IMR-90 (cell line): ENCODE measurements around the gene FRY. TPM values are rescaled to one million over a fixed set of nuclear protein-coding genes. Genes with fewer than 3 reads are reported as not detected.
A peak's percentile ranks its signal among the peaks of the same experiment; 100 is the strongest.

ENCODE experiments used
- ATAC-seq: fragments of 200-7000 bp; cut with Tn5 transposase; 2 replicates; pipeline ENCODE4 v1.9.1; 2020; ENCODE audit warnings: low read depth, mild to moderate bottlenecking, moderate library complexity
- BruUV-seq: library from RNA; stranded (reverse); fragments of 400-500 nt; replicated peaks from 2 replicates; lab custom pipeline; 2021; lab: Mats Ljungman, UMichigan
- CTCF ChIA-PET: fragments of 300-600 bp; formaldehyde crosslinking; extraction: SDS; loops from one replicate; lab custom pipeline; 2021; ENCODE audit warnings: antibody characterized with exemption; lab: Yijun Ruan, JAX
- POLR2A ChIA-PET: fragments of 300-600 bp; sonication (Branson Sonifier 250); formaldehyde crosslinking; loops from one replicate; lab custom pipeline; 2022; ENCODE audit warnings: antibody characterized with exemption; ENCODE audit not compliant: unreplicated experiment; lab: Charles Lee
- DNase-seq: peaks from one replicate; pipeline ENCODE4 v3.0.0; 2013
- H2AFZ ChIP-seq: replicated peaks from 2 replicates; pipeline ENCODE3; 2013; ENCODE audit warnings: low read length, mild to moderate bottlenecking; ENCODE audit not compliant: poor library complexity
- H2AK5ac ChIP-seq: 2 replicates; pipeline ENCODE4 v1.6.1; 2013; ENCODE audit warnings: low read depth, low read length, inconsistent platforms
- H2AK9ac ChIP-seq: replicated peaks from 2 replicates; pipeline ENCODE3; 2013; ENCODE audit warnings: mild to moderate bottlenecking, low read depth, low read length, moderate library complexity; ENCODE audit not compliant: poor library complexity
- H2BK120ac ChIP-seq: 2 replicates; pipeline ENCODE4 v1.6.1; 2013; ENCODE audit warnings: low read depth, low read length, inconsistent platforms
- H2BK15ac ChIP-seq: 3 replicates; pipeline ENCODE4 v1.6.1; 2013; ENCODE audit warnings: low read depth, low read length, inconsistent platforms
- H2BK20ac ChIP-seq: 2 replicates; pipeline ENCODE4 v1.6.1; 2013; ENCODE audit warnings: low read depth, mild to moderate bottlenecking, inconsistent platforms, low read length, moderate library complexity
- H2BK5ac ChIP-seq: 2 replicates; pipeline ENCODE4 v1.6.1; 2013; ENCODE audit warnings: mild to moderate bottlenecking, low read depth, low read length, inconsistent platforms; ENCODE audit not compliant: poor library complexity, severe bottlenecking
- H3K14ac ChIP-seq: replicated peaks from 2 replicates; pipeline ENCODE4 v1.6.1; 2013; ENCODE audit warnings: low read depth, low read length, inconsistent platforms
- H3K18ac ChIP-seq: 2 replicates; pipeline ENCODE4 v1.6.1; 2013; ENCODE audit warnings: low read depth, low read length, control low read depth
- H3K23ac ChIP-seq: 2 replicates; pipeline ENCODE4 v1.6.1; 2013; ENCODE audit warnings: low read depth, low read length, inconsistent platforms
- H3K27ac ChIP-seq: 2 replicates; pipeline ENCODE4 v1.5.1; 2013; ENCODE audit warnings: mild to moderate bottlenecking, control low read depth, low read length; ENCODE audit not compliant: insufficient read depth
- H3K27me3 ChIP-seq: 2 replicates; pipeline ENCODE4 v1.6.1; 2013; ENCODE audit warnings: low read length; ENCODE audit not compliant: control insufficient read depth, insufficient read depth
- H3K36me3 ChIP-seq: 2 replicates; pipeline ENCODE4 v1.6.1; 2013; ENCODE audit warnings: low read length, mixed read lengths; ENCODE audit not compliant: control insufficient read depth, insufficient read depth
- H3K4ac ChIP-seq: 2 replicates; pipeline ENCODE4 v1.6.1; 2013; ENCODE audit warnings: low read depth, low read length, inconsistent platforms
- H3K4me1 ChIP-seq: 2 replicates; pipeline ENCODE4 v1.6.1; 2013; ENCODE audit warnings: low read length, mixed read lengths; ENCODE audit not compliant: control insufficient read depth, insufficient read depth
- H3K4me2 ChIP-seq: 2 replicates; pipeline ENCODE4 v1.6.1; 2013; ENCODE audit warnings: low read depth, mild to moderate bottlenecking, control low read depth, low read length, moderate library complexity
- H3K4me3 ChIP-seq: 2 replicates; pipeline ENCODE4 v1.5.1; 2013; ENCODE audit warnings: low read depth, mild to moderate bottlenecking, control low read depth, low read length, moderate library complexity; ENCODE audit not compliant: insufficient read depth
- H3K56ac ChIP-seq: 2 replicates; pipeline ENCODE4 v1.6.1; 2013; ENCODE audit warnings: low read length, inconsistent platforms; ENCODE audit not compliant: insufficient read depth; ENCODE audit errors: extremely low read depth
- H3K79me1 ChIP-seq, 2 experiments: 2 replicates each; pipeline ENCODE4 v1.6.1; 2013; ENCODE audit warnings: low read length in 2 of 2, inconsistent platforms in 1 of 2, low read depth in 1 of 2
- H3K9ac ChIP-seq: 2 replicates; pipeline ENCODE4 v1.6.1; 2013; ENCODE audit warnings: low read depth, low read length, control low read depth
- H3K9me1 ChIP-seq: 2 replicates; pipeline ENCODE4 v1.6.1; 2013; ENCODE audit warnings: low read length, inconsistent platforms; ENCODE audit not compliant: insufficient read depth
- H3K9me3 ChIP-seq: 2 replicates; pipeline ENCODE4 v1.6.1; 2013; ENCODE audit warnings: low read length; ENCODE audit not compliant: control insufficient read depth, insufficient read depth
- H4K20me1 ChIP-seq: 2 replicates; pipeline ENCODE4 v1.6.1; 2013; ENCODE audit warnings: low read length, inconsistent platforms; ENCODE audit not compliant: insufficient read depth
- H4K5ac ChIP-seq: 2 replicates; pipeline ENCODE4 v1.6.1; 2013; ENCODE audit warnings: mild to moderate bottlenecking, low read depth, low read length, control low read depth
- H4K8ac ChIP-seq, 2 experiments: 2 replicates each; pipeline ENCODE4 v1.6.1; 2013; ENCODE audit warnings: low read depth in 2 of 2, low read length in 2 of 2, control low read depth in 1 of 2, inconsistent platforms in 1 of 2
- H4K91ac ChIP-seq: 2 replicates; pipeline ENCODE4 v1.6.1; 2013; ENCODE audit warnings: low read depth, low read length, inconsistent platforms; ENCODE audit not compliant: insufficient read depth
- CEBPB ChIP-seq: IDR thresholded peaks from 2 replicates; pipeline ENCODE4 v1.6.1; 2012; ENCODE audit warnings: low read depth, low read length, improper control_type of control experiment
- MAFK ChIP-seq: IDR thresholded peaks from 2 replicates; pipeline ENCODE4 v1.6.1; 2012; ENCODE audit warnings: low read depth, low read length, improper control_type of control experiment
- WGBS, 2 experiments: methylation state at CpG; one replicate each; pipeline versions ENCODE4 v1.1.5 to v1.1.7; 2013; ENCODE audit warnings: missing lambda C conversion rate in 2 of 2; ENCODE audit not compliant: insufficient read length in 1 of 2; ENCODE audit errors: extremely low coverage in 2 of 2; 5-methylcytosine and 5-hydroxymethylcytosine counted together
- dilution Hi-C: fragments of 300-500 bp; cut with HindIII; formaldehyde crosslinking; loops from one replicate; pipeline ENCODE4 v1.14.3; 2018; ENCODE audit warnings: low sequenced_read_pairs; ENCODE audit not compliant: unreplicated experiment
- in situ Hi-C: fragments of 300-500 bp; cut with MboI; formaldehyde crosslinking; loops from 3 replicates; pipeline ENCODE4 v1.14.3; 2019; ENCODE audit warnings: low sequenced_read_pairs, inconsistent platforms, mixed read lengths
- intact Hi-C: fragments of 100-400 bp; cut with micrococcal nuclease; formaldehyde crosslinking; loops from 2 replicates; pipeline ENCODE4 v1.10.0; 2022
- polyA plus RNA-seq, 3 experiments: library from polyadenylated mRNA; depleted of rRNA; stranded (reverse); fragments of >200 nt; gene quantifications; 2 replicates each; pipeline ENCODE4 v1.2.3, GENCODE V29; 2012; ENCODE audit warnings: low replicate concordance in 1 of 3
- total RNA-seq: library from RNA; depleted of rRNA; stranded (reverse); fragments of >200 nt; gene quantifications from 2 replicates; pipeline ENCODE4 v1.2.3, GENCODE V29; 2012

The FRY gene
- total and polyA plus RNA-seq, 2 of the 4 experiments (the other 2 are of a cell fraction) = 3.0 to 4.8 TPM

GRCh38 chr13:32272021-32272683 is 240.6 kb downstream of the FRY start:
- ChIA-PET CTCF (no interaction called here), POLR2A (no interaction called here)
- DNase-seq (no peak), ATAC-seq (no peak)
- H3K56ac ChIP-seq = no peak overlapping the region
- no peak overlapping the region for H3K23ac ChIP-seq
- no peaks in the 10 kb centered on the region for H3K79me1 ChIP-seq
- no peak overlapping the region for H2AFZ ChIP-seq
- no peaks in the 10 kb centered on the region for H4K20me1 ChIP-seq
- H3K9me1 ChIP-seq = peaks cover 13% of the 10 kb centered on the region
- H4K91ac ChIP-seq = no peak overlapping the region
- BruUV-seq = no TSS peak
- peaks cover 20% of the 10 kb centered on the region for H3K36me3 ChIP-seq
- intact Hi-C loops (no loop called here), dilution Hi-C loops (no loop called here), in situ Hi-C loops (no loop called here)
- H3K14ac ChIP-seq = no peak overlapping the region
- H3K18ac ChIP-seq = no peak overlapping the region
- no peak overlapping the region for H3K9ac ChIP-seq
- no peak overlapping the region for H4K5ac ChIP-seq
- no peak overlapping the region for H3K4me3 ChIP-seq
- no peak overlapping the region for H3K4me2 ChIP-seq
- H3K9me3 ChIP-seq = no peaks in the 10 kb centered on the region
- H2BK5ac ChIP-seq = no peak overlapping the region
- H2BK120ac ChIP-seq = no peak overlapping the region
- H3K4ac ChIP-seq = no peak overlapping the region
- H3K27ac ChIP-seq = no peak overlapping the region
- H2BK15ac ChIP-seq = no peak overlapping the region
- no peak overlapping the region for H2AK5ac ChIP-seq
- H2AK9ac ChIP-seq = no peak overlapping the region
- H4K8ac ChIP-seq = no peak overlapping the region
- H2BK20ac ChIP-seq = no peak overlapping the region
- H3K27me3 ChIP-seq = no peaks in the 10 kb centered on the region
- peak; percentile 26; the same call in 1 of the 2 replicates for TF ChIP-seq CEBPB
- no peak for TF ChIP-seq MAFK
- WGBS, 2 experiments = 100% methylated on average over 1 of the region's 4 CpGs; no CpG with 5 or more reads in 1 of the 2 experiments
- H3K4me1 ChIP-seq = no peaks in the 10 kb centered on the region
